ENCODE results near the gene CA14. TPM values are rescaled to one million over a fixed set of nuclear protein-coding genes. Genes with fewer than 3 reads are reported as not detected.

Gene CA14
- total RNA-seq, 1 donor from 2014 or later: not detected

GRCh38 chr1:150282558-150282958 is 25.0 kb downstream of the CA14 start:
- no peak for TF ChIP-seq CTCF (conservative IDR thresholded peaks at IDR 0.05; ENCODE audit: low read depth, low read length)
- no peak for DNase-seq (ENCODE audit: low read depth)
- peak overlapping the region; percentile 93 for H3K4me3 ChIP-seq (ENCODE audit: low read depth, low read length)

- no peak for TF ChIP-seq CTCF (conservative IDR thresholded peaks at IDR 0.05; ENCODE audit: low read depth, low read length)
- H3K4me3 ChIP-seq (ENCODE audit: low read depth, low read length): peak overlapping the region; percentile 93
- no peak for DNase-seq (ENCODE audit: low read depth)
These were observed 25.7 kb downstream of the CA14 start for GRCh38 chr1:150283260-150283659.

GRCh38 chr1:150288382-150288781 is 30.8 kb downstream of the CA14 start:
- H3K4me3 ChIP-seq (ENCODE audit: low read depth, low read length): no peak overlapping the region
- no peak for TF ChIP-seq CTCF (conservative IDR thresholded peaks at IDR 0.05; ENCODE audit: low read depth, low read length)
- no peak for DNase-seq (ENCODE audit: low read depth)

GRCh38 chr1:150288822-150289221 is 31.2 kb downstream of the CA14 start:
- H3K4me3 ChIP-seq (ENCODE audit: low read depth, low read length): no peak overlapping the region
- no peak for DNase-seq (ENCODE audit: low read depth)
- TF ChIP-seq CTCF (conservative IDR thresholded peaks at IDR 0.05; ENCODE audit: low read depth, low read length): no peak

GRCh38 chr1:150293433-150294253 is 36.1 kb downstream of the CA14 start, which contains the start of gene MRPS21:
TSS of gene MRPS21 (plus strand) at chr1:150293861. CDS start at chr1:150294367, 506 bp downstream.
- DNase-seq (ENCODE audit: low read depth): peak; percentile 56
- TF ChIP-seq CTCF (conservative IDR thresholded peaks at IDR 0.05; ENCODE audit: low read depth, low read length): no peak
- peak within 1 kb of the TSS; percentile 92 for H3K4me3 ChIP-seq (ENCODE audit: low read depth, low read length)

GRCh38 chr1:150295476-150295875 is 37.9 kb downstream of the CA14 start:
- no peak for DNase-seq (ENCODE audit: low read depth)
- no peak for TF ChIP-seq CTCF (conservative IDR thresholded peaks at IDR 0.05; ENCODE audit: low read depth, low read length)
- no peak overlapping the region for H3K4me3 ChIP-seq (ENCODE audit: low read depth, low read length)

GRCh38 chr1:150299716-150300115 is 42.1 kb downstream of the CA14 start:
- DNase-seq (ENCODE audit: low read depth): no peak
- no peak for TF ChIP-seq CTCF (conservative IDR thresholded peaks at IDR 0.05; ENCODE audit: low read depth, low read length)
- H3K4me3 ChIP-seq (ENCODE audit: low read depth, low read length): no peak overlapping the region

All from epithelial cell of proximal tubule (primary cell).